B cell (primary cell): ENCODE results near the gene TRPM2.

Experiments
- CTCF ChIP-seq: fragments of 200-600 bp; IDR thresholded peaks from one replicate; pipeline ENCODE4 v1.8.0; 2022; ENCODE audit warnings: antibody characterized with exemption, mild to moderate bottlenecking
- EZH2 ChIP-seq: IDR thresholded peaks from 2 replicates; pipeline ENCODE4 v1.6.1; 2012; ENCODE audit warnings: borderline replicate concordance, low read depth, mild to moderate bottlenecking, moderate library complexity, low read length; ENCODE audit not compliant: insufficient read depth, poor library complexity, severe bottlenecking

- TF ChIP-seq CTCF (no peak), EZH2 (no peak)
Observed at GRCh38 chr21:44370027-44370735, 16.8 kb downstream of the TRPM2 start.
